Right lobe of liver (tissue), 4 donors: Measurements from ENCODE around the gene OTUD5.

Experiments used
- POLR2A ChIP-seq: fragments of 450-650 bp; IDR thresholded peaks from one replicate; pipeline ENCODE4 v1.6.1; 2017; ENCODE audit warnings: antibody characterized with exemption, mild to moderate bottlenecking
- TF ChIP-seq, protein P1 (sequence below), 4 donors: fragments of 200-600 bp in 3 of 4; fragments of 450-650 bp in 1 of 4; IDR thresholded peaks; one replicate each; pipeline versions ENCODE4 v1.5.1 to v1.8.0; 2016 to 2022; ENCODE audit warnings: antibody characterized with exemption in 4 of 4, mild to moderate bottlenecking in 2 of 4
- donor health status: DM: no; HTN: no; CAD: no.
- donor health status: DM: no; HTN: no; CAD: no.
- donor health status: DM: no; HTN: yes; CAD: no.

DNA sequence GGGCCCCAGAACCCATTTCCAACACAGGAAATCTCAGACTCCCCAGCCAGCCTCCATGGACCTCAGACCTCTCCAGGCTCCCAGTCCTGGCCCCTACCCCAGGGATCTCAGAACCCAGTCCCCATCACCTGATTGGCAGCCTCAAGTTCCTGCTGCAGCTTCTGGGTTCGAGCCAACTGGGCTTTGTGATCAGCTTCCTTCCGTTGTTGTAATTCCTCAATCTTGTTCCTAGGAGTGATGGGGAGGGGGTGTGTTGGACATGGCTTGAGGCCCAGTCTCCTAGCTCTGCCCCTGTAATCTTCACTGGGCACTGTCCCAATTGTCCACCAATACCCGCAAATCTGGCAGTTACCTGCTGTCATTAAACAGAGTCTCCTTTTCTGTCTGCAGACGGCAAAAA lies 32.1 kb upstream of the OTUD5 start:
- TF ChIP-seq, protein P1, sequence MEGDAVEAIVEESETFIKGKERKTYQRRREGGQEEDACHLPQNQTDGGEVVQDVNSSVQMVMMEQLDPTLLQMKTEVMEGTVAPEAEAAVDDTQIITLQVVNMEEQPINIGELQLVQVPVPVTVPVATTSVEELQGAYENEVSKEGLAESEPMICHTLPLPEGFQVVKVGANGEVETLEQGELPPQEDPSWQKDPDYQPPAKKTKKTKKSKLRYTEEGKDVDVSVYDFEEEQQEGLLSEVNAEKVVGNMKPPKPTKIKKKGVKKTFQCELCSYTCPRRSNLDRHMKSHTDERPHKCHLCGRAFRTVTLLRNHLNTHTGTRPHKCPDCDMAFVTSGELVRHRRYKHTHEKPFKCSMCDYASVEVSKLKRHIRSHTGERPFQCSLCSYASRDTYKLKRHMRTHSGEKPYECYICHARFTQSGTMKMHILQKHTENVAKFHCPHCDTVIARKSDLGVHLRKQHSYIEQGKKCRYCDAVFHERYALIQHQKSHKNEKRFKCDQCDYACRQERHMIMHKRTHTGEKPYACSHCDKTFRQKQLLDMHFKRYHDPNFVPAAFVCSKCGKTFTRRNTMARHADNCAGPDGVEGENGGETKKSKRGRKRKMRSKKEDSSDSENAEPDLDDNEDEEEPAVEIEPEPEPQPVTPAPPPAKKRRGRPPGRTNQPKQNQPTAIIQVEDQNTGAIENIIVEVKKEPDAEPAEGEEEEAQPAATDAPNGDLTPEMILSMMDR (IDR thresholded peaks at IDR 0.05), result no peak
- TF ChIP-seq POLR2A, result no peak
